GM21825 (cell line): ENCODE results near the gene CD164L2.

Experiments
- ATAC-seq: cut with Tn5 transposase; IDR thresholded peaks from one replicate; pipeline ENCODE4 v1.9.1; 2021; ENCODE audit warnings: mild to moderate bottlenecking, moderate library complexity; ENCODE audit not compliant: unreplicated experiment

CD164L2 gene

DNA sequence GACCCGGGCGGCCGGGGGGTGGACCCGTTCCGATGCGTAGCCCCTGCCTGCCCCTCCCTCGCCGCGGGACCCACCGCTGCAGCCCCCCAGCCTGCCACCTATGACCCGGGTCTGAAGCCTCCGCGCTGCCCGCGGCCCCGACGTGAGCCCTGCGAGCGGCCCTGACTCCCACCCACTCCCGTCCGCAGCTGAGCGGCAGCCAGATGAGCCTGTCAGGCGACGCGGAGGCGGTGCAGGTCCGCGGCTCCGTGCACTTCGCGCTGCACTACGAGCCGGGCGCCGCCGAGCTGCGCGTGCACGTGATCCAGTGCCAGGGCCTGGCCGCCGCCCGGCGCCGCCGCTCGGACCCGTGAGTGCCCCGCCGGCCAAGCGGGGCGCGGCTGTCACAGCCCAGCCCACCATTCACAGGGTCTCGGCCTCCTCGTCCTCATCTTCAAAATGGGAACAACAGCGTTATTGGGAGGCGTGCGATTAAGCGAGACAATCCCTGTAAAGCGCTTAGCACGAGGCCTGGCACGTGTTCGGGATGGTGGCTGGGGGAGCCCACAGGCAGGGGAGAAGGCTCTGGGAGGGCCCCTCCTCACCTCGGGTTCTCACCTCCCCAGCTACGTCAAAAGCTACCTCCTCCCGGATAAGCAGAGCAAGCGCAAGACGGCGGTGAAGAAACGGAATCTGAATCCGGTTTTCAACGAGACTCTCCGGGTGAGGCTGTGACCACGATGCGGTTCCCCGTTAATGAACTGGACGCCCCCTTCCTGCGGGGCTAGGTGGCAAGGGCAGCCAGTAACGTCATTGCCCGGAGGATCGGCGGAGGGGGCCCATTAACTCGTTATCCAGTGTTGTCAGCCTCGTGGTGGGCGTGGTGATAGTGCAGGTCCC lies 33.1 kb downstream of the CD164L2 start:
- no peak for ATAC-seq

DNA sequence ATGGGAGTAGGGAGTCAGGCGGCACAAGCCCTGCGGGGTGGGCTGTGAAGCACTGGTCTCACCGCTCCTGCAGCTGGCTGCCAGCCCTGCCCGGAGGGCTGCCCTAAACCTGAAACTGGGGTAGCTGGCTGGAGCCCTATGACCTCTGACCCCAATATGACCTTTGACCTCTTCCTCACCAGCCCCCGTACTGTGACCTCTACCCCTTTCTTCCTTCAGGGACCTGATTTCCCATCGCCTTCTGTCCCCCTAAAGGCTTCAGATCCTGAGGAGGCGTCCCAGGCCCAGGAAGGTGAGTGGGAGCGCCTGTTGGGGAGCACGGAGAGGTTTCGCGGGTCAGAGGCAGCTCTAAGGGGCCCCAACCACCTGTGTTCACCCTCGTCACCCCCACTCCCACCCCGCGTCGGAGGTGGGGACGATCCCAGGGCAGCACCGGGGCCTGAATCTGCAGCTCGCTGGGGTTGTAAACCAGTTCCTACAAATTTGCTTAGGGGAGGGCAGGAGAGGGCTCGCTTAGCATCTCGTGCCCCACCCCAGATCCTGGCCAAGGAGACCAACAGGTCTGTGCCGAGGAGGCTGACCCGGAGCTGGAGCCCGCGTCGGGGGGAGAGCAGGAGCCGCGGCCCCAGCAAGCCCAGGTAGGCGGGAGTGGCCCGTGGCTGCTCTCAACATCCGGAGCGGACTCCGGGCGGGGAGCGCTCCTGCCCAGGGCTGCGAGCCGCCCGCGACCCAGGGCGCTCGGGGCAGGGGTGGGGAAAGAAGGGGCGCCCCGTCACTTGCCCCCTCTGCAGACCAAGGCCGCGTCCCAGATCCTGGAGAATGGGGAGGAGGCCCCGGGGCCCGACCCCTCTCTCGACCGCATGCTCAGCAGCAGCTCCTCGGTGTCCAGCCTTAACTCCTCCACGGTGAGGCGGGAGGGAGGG lies 34.0 kb downstream of the CD164L2 start:
- ATAC-seq: no peak

DNA sequence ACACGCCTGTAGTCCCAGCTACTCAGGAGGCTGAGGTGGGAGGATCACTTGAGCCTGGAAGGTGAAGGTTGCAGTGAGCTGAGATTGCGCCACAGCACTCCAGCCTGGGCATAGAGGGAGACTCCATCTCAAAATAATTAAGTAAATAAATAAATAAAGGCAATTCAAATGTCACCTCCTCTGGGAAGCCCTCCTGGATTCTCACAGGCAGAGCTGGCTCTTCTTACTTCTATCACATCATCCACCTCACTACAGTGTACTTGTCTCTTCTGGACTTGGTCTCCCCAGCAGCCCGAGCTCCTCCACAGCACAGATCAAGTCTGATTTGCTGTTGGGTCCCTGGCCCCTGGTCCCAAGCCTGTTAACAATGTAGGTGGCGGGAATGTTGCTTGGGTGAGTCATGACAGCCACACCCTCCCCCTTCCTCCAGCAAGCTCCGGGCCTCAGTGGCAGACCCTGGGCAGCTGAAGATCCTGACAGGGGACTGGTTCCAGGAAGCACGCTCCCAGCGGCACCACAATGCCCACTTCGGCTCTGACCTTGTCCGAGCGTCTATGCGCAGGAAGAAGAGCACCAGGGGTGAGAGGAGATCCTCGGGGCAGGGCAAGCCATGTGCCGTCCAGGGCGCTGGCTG lies 36.0 kb downstream of the CD164L2 start:
- ATAC-seq: no peak

DNA sequence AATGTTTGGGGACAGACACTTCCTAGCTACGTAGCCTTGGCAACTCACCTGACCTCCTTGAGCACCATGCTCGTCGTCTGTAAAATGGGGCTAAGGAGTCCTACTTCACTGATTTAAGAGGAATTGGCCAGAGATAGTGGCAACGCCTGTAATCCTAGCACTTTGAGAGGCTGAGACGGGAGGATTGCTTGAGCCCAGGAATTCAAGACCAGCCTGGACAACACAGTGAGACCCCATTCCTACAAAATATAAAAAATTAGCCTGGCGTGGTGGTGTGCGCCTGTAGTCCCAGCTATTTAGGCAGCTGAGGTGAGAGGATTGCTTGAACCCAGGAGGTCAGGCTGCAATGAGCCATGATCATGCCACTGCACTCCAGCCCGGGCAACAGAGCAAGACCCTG lies 36.8 kb downstream of the CD164L2 start:
- no peak for ATAC-seq

DNA sequence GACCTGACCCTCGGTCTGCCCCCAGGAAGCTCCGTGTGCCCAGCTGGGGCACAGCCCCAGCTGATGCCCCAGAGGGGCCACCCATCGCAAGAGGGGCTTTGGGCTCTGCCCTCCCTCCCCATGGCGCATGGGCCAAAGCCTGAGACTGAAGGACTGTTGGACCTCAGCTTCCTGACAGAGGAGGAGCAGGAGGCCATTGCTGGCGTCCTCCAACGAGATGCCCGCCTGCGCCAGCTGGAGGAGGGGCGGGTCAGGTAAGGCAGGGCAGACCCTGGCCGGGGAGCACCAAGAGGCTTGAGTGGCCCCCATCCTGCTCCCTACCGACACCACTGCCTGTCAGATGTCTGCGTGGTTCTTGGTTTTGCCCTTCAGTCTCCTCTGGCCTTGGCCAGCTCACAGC lies 37.9 kb downstream of the CD164L2 start:
- no peak for ATAC-seq

DNA sequence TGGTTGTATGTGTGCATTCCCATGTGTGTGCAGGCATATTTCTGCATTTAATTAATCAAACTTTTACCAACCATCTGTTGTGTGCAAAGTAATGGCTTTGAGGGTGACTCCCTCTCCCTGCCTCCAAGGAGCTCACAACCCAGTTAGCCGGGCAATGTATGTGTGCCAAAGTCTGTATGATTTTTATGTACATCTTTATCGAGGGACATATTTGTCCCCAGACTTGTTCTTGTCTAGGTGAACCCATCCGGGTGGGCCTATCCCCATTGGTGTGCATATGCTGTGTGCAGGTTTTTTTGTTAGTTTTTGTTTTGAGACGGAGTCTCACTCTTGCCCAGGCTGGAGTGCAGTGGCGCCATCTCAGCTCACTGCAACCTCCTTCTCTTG lies 39.5 kb downstream of the CD164L2 start:
- ATAC-seq: no peak

DNA sequence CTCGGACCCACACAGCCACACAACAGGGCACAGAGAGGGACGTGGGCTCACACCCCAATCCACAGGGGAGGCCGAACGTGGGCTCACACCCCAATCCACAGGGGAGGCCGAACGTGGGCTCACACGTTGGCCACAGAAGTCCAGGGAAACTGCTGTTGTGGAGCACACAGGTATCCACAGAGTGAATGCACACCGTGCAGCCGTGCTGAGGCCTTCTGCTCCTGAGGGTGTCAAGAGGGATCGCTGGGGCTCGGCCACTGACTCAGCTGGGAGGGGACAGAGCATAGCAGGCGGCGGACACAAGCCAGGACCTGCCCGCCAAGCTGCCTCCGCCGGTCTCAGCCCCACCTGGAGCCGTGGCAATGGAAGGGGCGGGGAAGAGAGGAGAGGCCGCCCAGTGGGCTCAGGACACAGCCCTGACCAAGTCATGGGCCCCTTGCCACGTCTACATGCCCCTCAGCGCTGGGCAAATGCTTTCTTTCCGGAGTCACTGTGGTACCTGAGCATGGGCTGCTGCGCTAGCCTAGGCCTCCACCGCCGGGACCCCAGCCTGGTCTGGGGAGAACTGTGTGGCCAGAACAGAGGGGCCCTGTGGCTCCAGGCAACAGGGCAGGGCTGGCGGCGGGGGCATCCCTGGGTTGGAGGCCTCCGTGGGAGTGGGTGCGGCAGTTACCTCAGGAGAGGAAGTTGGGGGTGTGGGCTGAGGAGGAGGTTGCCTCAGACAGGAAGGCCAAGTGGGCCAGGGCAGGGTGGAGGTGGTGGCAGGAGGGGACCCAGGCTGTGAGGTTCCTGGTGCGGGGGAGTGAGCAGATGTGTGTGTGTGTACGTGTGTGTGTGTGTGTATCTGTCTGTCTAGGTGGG lies 40.1 kb downstream of the CD164L2 start:
- ATAC-seq: no peak

DNA sequence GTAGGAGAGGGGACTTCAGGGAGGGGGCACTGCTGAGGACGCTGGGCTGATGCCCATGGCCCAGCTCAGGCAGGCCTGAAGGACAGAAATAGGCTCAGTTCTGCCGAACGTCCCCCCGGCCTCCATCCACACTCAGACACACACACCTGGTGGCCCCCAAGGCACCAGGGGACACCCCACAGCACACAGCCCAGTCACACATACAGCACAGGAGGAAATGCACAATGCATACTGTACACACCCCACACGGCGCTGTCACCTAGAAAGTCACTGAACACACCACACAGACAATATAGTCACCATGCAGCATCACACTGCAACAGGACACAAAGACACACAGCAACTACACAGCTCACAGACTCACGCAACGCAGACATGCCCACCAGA lies 40.7 kb downstream of the CD164L2 start:
- no peak for ATAC-seq

DNA sequence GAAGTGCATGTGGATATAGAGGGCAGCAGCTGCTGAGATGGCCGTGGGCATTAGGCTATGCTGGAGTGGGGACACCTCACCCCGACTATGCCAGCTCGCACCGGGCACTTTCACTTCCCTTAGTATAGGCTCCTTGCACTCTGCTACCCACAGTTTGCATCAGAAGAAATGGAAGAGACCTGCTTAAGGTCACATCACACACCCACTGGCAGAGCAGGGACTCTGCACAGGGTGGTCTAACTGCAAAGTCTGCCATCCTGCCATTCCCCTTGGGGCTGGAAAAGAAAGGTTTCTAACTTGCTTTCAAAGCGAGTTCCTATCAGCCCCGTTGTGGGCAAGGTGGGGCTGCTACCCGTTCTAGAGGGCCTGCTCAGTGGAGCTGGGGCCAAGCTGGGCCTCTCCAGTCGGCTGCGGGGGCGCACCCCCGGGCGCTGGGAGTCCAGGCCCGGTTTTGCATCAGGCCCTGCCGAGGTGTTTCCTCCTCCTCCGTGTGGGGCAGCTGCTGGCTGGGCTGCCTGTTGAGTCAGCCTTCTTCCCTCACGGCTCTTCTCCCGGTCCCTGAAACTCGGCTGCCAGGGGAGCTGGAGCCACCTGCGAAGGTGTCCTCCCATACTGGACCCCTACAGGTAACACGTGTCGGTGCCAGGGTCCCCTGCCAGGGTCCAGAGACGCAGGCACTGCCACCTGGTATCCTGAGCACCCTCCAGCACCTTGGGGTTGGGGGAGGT lies 41.4 kb downstream of the CD164L2 start, which contains the start of gene SYTL1:
Gene SYTL1, plus strand, starts transcription at position 498 of the 728 bp plus-strand sequence. CDS start 3,313 bp downstream, outside the sequence.
- ATAC-seq: peak; percentile 51

DNA sequence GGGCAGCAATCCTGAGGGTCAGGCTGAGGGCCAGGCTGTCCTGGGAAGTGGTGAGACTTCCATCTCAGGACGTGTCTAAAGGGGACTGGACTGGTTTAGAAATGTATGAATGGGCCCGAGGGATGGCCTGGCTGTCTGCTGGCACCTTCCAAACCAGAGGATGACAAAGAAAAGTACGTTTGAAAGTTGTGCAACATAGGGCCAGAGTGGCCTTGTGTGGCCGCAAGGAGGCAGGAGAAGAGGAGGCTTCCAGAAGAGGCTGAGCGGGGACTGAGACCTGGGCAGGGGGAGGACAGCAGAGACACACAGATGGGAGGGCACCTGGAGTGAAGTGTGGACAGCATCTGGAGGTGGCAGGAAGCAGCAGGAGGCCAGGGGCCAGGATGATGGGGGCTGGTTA lies 43.9 kb downstream of the CD164L2 start:
- no peak for ATAC-seq

DNA sequence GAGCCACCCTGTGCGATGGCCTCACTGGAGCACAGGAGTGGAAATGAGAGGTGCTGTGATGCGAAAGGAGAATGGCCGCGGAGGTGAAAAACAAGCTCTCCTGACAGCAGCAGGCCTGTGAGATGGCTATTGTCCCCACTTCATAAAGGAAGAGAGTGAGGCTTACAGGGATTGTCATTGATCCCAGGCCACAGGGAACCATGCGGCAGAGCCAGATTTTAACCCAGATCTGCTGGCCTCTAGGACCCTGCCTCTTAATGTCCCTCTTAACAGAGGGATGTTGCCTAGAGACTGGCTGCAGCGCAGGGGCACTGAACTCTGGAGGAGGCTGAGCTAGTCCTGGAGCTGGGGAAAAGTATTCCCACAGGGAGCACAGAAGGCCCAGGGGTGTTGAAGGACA lies 44.4 kb downstream of the CD164L2 start:
- no peak for ATAC-seq

DNA sequence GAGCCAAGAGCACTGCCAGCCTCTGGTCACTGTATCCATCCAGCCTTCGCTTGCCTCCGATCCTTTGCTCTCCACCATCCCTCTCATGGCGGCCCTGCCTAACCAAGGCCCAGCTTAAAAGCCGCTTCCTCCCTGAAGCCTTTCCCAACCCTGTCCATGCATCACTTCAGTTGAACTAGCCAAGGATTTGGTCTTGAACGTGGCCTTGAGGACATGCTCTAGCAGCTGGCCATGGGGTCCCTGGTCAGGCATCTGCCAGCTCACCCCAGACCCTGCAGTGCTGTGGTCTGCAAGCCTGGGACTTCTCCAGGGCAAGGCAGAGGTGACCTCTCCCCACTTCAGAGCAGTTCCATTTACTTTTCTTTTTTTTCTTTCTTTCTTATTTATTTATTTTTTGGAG lies 46.4 kb downstream of the CD164L2 start:
- no peak for ATAC-seq

DNA sequence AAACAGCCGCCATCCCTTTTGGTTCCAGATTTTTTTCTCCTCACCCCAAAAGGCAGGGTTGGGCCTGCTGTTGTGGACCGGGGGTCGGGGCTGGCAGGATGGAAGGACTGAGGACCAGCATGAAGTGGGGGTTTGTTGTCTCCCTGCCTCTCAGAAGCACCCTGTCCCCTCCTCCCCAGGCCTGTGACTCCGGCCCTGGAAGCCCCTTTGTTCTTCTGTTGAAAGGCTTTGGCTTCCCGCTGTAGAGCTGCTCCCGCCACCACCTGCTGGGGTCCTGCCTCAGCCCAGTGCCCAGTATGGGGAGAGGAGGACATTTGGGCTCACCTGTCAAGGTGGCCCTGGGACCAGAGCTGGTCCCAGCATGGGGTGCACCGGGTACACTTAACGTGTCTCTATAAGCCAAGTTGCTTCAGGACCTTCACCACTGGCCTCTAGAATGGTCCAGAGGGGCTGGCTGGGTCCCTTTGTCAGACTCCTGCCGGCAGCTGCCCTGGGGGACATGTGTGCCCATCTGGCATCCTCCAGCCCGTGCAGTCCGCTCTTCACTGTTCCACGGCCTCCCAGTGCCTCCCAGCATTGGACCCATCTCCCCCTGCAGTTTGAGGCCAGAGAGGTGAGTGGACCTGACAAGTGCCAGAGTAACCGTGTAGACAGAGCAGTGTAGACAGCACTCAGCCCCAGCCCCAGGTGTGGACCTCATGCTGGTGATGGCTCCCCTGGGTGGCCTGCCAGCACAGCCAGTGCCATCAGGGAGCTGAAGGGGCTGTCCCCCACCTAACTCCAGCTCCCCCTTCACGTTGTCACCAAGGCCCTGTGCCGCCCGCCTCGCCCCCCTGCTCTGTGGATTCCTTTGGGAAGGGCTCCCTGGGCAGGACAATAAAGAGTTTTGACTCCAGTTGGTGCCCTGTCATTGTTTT lies 47.4 kb downstream of the CD164L2 start:
- no peak for ATAC-seq

DNA sequence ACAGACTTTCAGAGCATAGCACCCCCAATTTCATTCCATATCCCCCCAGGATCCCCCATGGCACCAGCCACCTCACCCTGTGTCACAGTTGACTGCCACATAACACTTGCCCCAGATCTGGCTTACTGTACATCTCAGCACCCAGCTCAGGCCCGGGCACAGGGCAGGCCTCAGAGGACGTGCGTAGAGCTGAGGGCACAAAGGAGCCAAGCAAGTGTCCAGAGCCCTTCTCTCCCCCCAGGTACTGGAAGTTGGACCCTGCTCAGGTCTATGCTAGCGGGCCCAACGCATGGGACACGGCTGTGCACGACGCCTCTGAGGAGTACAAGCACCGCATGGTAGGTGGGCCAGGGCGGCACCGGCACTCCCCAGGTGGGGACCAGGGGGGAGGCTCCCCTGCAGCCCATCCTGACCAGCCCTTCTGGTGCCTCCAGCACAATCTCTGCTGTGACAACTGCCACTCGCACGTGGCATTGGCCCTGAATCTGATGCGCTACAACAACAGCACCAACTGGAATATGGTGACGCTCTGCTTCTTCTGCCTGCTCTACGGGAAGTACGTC lies 49.3 kb downstream of the CD164L2 start:
- no peak for ATAC-seq

DNA sequence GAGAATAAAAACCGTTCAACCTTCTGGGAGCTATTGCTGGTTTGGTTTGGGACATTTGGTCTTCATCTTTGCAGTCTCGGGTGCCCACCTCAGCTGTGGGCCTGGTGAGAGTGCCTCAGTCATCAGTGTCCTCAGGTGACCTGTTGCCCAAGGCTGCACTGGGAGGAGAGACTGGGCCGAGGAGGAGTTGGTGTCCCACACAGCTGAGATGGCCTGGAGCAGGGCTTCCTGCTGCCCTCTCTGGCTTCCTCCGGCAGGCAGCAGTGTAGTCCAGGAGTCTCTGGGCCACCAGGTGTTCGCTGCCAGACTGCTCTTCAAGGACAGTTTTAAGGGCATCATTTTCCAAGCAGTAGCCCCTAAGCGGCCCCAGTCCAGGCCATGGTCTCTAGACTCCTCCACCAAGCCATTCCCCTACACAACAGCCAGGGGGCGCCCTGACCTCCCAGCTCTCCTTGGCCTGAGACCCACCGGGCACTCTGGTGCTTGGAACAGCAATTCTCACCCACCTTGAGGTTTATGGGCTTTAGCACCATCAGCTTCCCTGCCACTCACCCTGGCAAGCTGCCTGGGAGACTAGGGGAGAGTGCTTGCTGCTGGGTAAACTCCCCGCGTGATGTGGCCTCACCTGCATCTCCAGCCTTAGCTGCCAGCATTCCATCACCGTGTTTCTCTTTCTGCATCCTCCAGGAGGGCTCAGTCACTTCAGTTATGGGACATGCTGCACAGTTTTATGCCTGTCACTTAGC lies 50.4 kb downstream of the CD164L2 start:
- ATAC-seq: no peak

DNA sequence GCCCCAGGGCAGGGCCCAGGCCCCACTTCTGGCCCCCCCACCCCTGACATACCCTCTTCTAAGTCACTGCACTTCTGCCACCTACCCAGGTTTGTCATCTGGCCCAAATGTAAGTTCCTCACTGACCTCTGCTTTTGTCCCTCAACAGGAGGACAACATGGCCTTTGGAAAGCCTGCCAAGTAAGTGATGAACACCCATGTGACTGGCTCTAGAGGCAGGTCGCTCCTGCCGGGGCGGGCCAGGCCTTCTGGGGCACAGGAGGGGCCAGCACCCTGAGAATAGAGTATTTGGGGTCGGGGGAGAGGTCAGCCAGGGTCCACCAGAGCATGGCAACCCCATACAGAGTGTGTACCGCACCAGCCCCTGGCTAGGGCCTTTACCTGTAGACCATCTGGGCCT lies 51.2 kb downstream of the CD164L2 start:
- ATAC-seq: no peak

DNA sequence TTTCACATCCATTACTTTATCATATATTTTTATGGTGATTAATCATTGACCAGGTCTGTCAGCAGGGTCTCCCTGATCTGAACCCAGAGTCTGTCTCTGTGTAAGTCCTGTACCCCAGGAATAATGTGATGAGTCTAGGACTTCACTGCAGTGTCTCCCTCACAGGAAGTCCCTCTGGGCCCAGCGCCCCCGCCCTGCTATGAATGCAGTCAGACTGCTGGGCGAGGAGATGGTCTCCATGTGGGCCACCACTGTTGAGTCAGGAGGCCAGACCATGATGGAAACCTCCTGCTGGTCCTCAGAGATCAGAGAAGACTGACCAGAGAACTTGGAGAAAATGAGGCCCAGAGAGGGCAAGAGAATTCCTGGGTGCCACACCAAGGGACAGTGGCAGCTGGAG lies 51.7 kb downstream of the CD164L2 start:
- no peak for ATAC-seq

DNA sequence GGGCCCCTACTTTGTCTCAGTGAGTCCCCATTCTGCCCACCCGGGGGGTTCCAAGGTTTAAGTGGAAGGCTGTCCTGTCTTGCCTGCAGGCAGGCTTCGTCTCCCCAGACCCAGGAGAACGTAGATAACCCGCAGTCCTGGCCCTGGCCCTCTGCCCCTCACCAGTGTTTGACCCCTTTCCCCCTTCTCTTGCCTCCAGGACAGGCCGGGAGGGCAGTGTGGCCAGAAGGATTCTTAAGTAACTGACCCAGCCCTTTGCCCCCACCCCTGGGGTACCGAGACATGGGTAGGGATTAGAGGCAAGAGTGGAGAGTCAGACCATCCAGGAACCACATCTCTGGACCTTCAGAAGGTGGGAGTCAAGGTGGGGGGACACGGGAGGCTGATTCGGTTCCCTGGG lies 52.3 kb downstream of the CD164L2 start:
- no peak for ATAC-seq
